PC-9 (cell line): ENCODE results near the gene CALR3.

Experiments used
- EZH2 ChIP-seq: fragments of 200-600 bp; sonication (generic); IDR thresholded peaks from 2 replicates; pipeline ENCODE4 v1.8.0; 2017; ENCODE audit warnings: antibody characterized with exemption, low read depth
- TF ChIP-seq, protein P1 (sequence below): fragments of 200-600 bp; sonication (generic); conservative IDR thresholded peaks from 2 replicates; pipeline ENCODE4 v1.6.1; 2017; ENCODE audit warnings: mixed run types, antibody characterized with exemption, mild to moderate bottlenecking, moderate library complexity

DNA sequence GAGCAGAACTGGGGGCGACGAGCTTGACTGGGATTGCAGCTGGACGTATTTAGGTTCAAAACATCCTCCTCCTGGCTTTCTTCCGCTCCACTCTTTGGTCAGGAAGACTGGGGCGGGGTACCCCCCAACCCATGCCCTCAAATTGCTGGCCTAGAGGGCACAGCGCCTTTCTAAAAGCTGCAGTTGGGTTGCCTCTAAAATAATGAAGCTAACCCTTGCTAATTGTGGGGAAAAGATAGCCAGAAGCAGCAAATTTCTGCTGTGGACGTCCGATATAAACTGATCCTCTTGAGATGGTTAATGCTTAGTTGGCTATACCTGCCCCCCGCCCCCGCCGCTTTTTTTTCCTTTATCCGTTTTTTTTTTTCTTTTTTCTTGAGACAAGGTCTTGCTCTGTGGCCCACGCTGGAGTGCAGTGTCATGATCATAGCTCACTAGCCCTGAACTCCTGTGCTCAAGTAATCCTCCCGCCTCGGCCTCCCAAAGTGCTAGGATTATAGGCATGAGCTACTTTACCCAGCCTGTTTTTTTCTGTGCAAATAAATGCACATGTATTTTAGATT, 47.0 kb upstream of the CALR3 start:
- TF ChIP-seq, protein P1, sequence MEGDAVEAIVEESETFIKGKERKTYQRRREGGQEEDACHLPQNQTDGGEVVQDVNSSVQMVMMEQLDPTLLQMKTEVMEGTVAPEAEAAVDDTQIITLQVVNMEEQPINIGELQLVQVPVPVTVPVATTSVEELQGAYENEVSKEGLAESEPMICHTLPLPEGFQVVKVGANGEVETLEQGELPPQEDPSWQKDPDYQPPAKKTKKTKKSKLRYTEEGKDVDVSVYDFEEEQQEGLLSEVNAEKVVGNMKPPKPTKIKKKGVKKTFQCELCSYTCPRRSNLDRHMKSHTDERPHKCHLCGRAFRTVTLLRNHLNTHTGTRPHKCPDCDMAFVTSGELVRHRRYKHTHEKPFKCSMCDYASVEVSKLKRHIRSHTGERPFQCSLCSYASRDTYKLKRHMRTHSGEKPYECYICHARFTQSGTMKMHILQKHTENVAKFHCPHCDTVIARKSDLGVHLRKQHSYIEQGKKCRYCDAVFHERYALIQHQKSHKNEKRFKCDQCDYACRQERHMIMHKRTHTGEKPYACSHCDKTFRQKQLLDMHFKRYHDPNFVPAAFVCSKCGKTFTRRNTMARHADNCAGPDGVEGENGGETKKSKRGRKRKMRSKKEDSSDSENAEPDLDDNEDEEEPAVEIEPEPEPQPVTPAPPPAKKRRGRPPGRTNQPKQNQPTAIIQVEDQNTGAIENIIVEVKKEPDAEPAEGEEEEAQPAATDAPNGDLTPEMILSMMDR = no peak
- TF ChIP-seq EZH2 = no peak
